Lower lobe of right lung (tissue), 2 donors: ENCODE results near the gene PDE4D. TPM values are rescaled to one million over a fixed set of nuclear protein-coding genes. Genes with fewer than 3 reads are reported as not detected.

Experiments used
- ATAC-seq, 2 donors: fragments of 200-7000 bp; cut with Tn5 transposase; one replicate each; pipeline ENCODE4 v1.9.1; 2020 to 2022; ENCODE audit warnings: mild to moderate bottlenecking in 2 of 2, moderate library complexity in 2 of 2
- DNase-seq: peaks from one replicate; pipeline ENCODE4 v3.0.0-alpha.2; 2020
- H3K27ac ChIP-seq: fragments of 200-600 bp; one replicate; pipeline ENCODE4 v1.8.0; 2022
- H3K27me3 ChIP-seq: fragments of 200-600 bp; one replicate; pipeline ENCODE4 v1.8.0; 2022; ENCODE audit warnings: low read depth
- H3K36me3 ChIP-seq: fragments of 200-600 bp; one replicate; pipeline ENCODE4 v1.8.0; 2022; ENCODE audit warnings: mild to moderate bottlenecking
- H3K4me1 ChIP-seq: fragments of 200-600 bp; one replicate; pipeline ENCODE4 v1.8.0; 2022
- H3K4me3 ChIP-seq: fragments of 200-600 bp; one replicate; pipeline ENCODE4 v1.8.0; 2022; ENCODE audit warnings: mild to moderate bottlenecking
- H3K9me3 ChIP-seq: fragments of 200-600 bp; one replicate; pipeline ENCODE4 v1.8.0; 2022
- intact Hi-C: fragments of 100-400 bp; cut with DNase I; formaldehyde crosslinking; loops from one replicate; pipeline ENCODE4 v1.11.0; 2022
- total RNA-seq: library from RNA; stranded (reverse); fragmentation: NEBNext Ultra II Directional; extraction: Animal tissue kit (Norgen Biotek cat#: 25700); gene quantifications from one replicate; pipeline ENCODE4 v1.2.1, GENCODE V29; 2021
- TF ChIP-seq, protein P1 (sequence below): fragments of 200-600 bp; IDR thresholded peaks from one replicate; pipeline ENCODE4 v1.8.0; 2022; ENCODE audit warnings: antibody characterized with exemption, mild to moderate bottlenecking
- donor health status: DM: no; HTN: yes; CAD: no; lungs with severe emphysema.

The PDE4D gene
- total RNA-seq, 1 donor from 2014 or later: 71.3 TPM

DNA sequence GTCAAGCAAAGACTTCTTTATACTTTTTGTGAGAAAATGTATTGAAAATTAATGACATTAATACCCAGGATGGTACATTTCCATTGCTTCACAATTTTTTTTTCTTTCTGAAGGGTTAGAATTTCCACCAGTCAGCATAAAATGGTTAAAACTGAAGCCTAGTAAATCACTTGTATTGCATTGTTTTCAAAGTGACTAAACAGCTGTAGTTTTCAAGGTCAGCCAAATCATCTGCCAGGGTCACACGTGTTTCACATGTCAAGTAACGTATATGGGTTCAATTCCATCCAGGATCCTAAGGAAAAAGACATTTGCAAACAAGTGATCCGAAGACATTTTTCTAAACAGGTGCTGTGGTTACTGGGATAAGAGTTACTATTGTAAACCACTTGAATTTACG lies 736.5 kb downstream of the PDE4D start:
- TF ChIP-seq, protein P1, sequence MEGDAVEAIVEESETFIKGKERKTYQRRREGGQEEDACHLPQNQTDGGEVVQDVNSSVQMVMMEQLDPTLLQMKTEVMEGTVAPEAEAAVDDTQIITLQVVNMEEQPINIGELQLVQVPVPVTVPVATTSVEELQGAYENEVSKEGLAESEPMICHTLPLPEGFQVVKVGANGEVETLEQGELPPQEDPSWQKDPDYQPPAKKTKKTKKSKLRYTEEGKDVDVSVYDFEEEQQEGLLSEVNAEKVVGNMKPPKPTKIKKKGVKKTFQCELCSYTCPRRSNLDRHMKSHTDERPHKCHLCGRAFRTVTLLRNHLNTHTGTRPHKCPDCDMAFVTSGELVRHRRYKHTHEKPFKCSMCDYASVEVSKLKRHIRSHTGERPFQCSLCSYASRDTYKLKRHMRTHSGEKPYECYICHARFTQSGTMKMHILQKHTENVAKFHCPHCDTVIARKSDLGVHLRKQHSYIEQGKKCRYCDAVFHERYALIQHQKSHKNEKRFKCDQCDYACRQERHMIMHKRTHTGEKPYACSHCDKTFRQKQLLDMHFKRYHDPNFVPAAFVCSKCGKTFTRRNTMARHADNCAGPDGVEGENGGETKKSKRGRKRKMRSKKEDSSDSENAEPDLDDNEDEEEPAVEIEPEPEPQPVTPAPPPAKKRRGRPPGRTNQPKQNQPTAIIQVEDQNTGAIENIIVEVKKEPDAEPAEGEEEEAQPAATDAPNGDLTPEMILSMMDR: no peak
- ATAC-seq (no peak), DNase-seq (no peak)
- Histone ChIP-seq H3K27ac (no peak overlapping the region), H3K4me3 (no peak overlapping the region), H3K36me3 (no peaks in the 10 kb centered on the region), H3K4me1 (no peaks in the 10 kb centered on the region), H3K9me3 (no peaks in the 10 kb centered on the region), H3K27me3 (no peaks in the 10 kb centered on the region)
- intact Hi-C loops: no loop called here

DNA sequence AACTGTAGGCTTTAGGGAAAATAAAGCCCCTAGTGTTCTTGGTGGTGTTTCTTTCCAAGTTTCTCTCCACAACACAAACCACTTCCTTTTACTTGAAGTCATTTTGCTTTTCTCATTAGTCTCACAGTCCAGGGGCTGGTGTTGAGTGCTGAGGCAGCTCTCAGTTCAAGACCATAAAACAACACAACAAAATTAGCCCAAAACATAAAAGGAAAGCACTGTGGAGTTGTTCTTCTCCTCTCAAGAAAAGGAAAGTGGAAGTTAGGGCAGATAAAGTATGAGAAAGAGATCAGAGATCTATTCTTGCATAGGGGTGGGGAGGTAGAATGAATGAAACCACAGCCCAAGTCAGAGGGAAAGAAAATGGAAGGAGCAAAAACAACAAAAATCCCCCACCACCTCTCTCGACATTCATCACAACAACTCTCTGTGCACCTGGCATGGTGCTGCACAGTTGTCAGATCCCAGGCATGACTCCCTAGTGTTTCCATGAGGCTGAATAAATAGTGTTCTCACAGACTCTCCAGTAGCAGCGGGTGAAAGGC lies 740.8 kb downstream of the PDE4D start:
- DNase-seq (no peak), ATAC-seq (no peak)
- Histone ChIP-seq H3K9me3 (no peaks in the 10 kb centered on the region), H3K4me3 (no peak overlapping the region), H3K4me1 (no peaks in the 10 kb centered on the region), H3K27ac (no peak overlapping the region), H3K36me3 (no peaks in the 10 kb centered on the region), H3K27me3 (no peaks in the 10 kb centered on the region)
- intact Hi-C loops: no loop called here
- TF ChIP-seq, protein P1: no peak

DNA sequence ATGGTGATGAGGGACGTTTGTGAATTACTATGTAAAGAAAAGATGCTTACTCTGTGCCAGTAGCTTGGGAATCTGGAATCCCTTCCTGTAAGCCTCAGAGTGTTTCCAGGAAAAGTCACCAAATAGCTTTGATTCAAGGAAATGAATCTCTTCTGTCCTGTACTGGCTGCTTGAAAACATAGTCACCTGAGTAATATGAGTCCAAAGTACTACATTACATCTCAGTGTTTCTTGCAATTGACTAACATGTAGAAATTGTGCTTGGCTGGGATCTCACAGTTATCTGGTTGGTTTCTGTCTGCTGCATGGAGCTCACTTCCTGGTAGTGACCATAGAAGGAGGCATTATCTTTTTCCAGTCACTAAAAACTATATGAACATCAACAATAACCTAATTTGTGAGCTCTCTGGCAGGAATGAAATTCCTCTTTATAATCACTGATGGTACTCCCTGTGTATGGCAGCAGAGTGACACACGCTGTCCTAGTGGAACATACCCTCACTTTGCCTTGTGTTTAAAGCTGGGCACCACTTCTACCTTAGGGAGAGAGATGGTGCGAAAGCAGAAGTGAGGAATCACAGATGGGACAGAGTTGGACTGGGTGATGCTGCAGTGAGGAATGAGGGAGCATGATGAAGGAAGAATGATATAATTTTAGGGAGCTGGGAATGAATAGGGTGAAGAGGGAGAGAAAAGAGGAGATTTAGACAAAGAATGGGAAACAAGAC lies 742.2 kb downstream of the PDE4D start:
- ATAC-seq: peak in 1 of 2 donors; percentile 39
- H3K36me3 ChIP-seq: no peaks in the 10 kb centered on the region
- H3K9me3 ChIP-seq: no peaks in the 10 kb centered on the region
- intact Hi-C loops: no loop called here
- TF ChIP-seq, protein P1: no peak
- no peaks in the 10 kb centered on the region for H3K4me1 ChIP-seq
- H3K4me3 ChIP-seq: no peak overlapping the region
- no peaks in the 10 kb centered on the region for H3K27me3 ChIP-seq
- DNase-seq: no peak
- H3K27ac ChIP-seq: no peak overlapping the region

DNA sequence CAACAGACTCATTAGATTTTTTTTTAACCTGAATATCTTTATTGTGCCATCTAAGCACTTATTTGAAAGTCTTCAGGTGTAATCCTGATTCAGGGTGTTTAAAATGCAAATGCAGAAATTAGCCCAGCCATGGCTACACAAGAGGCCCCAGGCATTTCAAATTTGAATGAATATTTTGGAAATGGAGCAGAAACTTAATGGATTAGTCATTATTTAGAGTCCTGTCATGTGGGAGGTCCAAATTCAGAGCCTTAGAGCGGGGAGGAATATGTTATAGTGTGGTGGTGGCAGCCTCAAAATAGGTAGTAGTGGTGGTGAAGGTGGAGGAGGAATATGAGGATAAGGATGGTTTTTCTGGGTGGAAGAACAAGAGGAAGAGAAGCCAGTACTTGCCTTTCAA lies 743.7 kb downstream of the PDE4D start:
- ATAC-seq: no peak
- no peaks in the 10 kb centered on the region for H3K4me1 ChIP-seq
- H3K9me3 ChIP-seq: no peaks in the 10 kb centered on the region
- no peak overlapping the region for H3K27ac ChIP-seq
- no peak overlapping the region for H3K4me3 ChIP-seq
- DNase-seq: no peak
- no peaks in the 10 kb centered on the region for H3K27me3 ChIP-seq
- H3K36me3 ChIP-seq: no peaks in the 10 kb centered on the region
- intact Hi-C loops: no loop called here
- TF ChIP-seq, protein P1: no peak

GRCh38 chr5:59149271-59149670 lies 744.3 kb downstream of the PDE4D start:
- no peaks in the 10 kb centered on the region for H3K9me3 ChIP-seq
- no peaks in the 10 kb centered on the region for H3K4me1 ChIP-seq
- no peaks in the 10 kb centered on the region for H3K36me3 ChIP-seq
- no peak overlapping the region for H3K27ac ChIP-seq
- TF ChIP-seq, protein P1: no peak
- no peak overlapping the region for H3K4me3 ChIP-seq
- DNase-seq (no peak), ATAC-seq (no peak)
- no peaks in the 10 kb centered on the region for H3K27me3 ChIP-seq
- intact Hi-C loops: no loop called here
